Measurements from ENCODE around the gene EFCAB13.
"Not testable (repeated sequence)": the region's sequence is repeated elsewhere in the genome, so short reads cannot be mapped to it uniquely, and the experiment has no call there.

- not testable (repeated sequence) for TF ChIP-seq EZH2 (IDR thresholded peaks at IDR 0.05; ENCODE audit: borderline replicate concordance); CTCF (IDR thresholded peaks at IDR 0.05; ENCODE audit: poor library complexity); EZH2phosphoT487 (IDR thresholded peaks at IDR 0.05; ENCODE audit: low read depth, severe bottlenecking, unreplicated experiment)
Measured at GRCh38 chr17:47472073-47472472, 148.3 kb downstream of the EFCAB13 start.

All from hepatocyte (in vitro differentiated cells).